NT2/D1 (cell line): ENCODE measurements around the gene KCNK3.

Experiments
- DNase-seq: peaks from one replicate; pipeline ENCODE4 v3.0.0-alpha.2; 2011; ENCODE audit warnings: low read depth, low spot score
- H3K27me3 ChIP-seq: 2 replicates; pipeline ENCODE4 v1.6.0; 2011; ENCODE audit warnings: mild to moderate bottlenecking; ENCODE audit not compliant: insufficient read length, insufficient read depth
- H3K36me3 ChIP-seq: 2 replicates; pipeline ENCODE4 v1.6.1; 2011; ENCODE audit warnings: mild to moderate bottlenecking, low read length, mixed read lengths; ENCODE audit not compliant: insufficient read depth, insufficient read length
- H3K4me1 ChIP-seq: 2 replicates; pipeline ENCODE4 v1.5.1; 2011; ENCODE audit not compliant: insufficient read depth, insufficient read length
- H3K4me3 ChIP-seq: 2 replicates; pipeline ENCODE4 v1.5.1; 2011; ENCODE audit warnings: low read depth; ENCODE audit not compliant: insufficient read length
- H3K9ac ChIP-seq: 2 replicates; pipeline ENCODE4 v1.6.0; 2011; ENCODE audit warnings: low read depth; ENCODE audit not compliant: insufficient read length
- H3K9me3 ChIP-seq: 2 replicates; pipeline ENCODE4 v1.5.1; 2011; ENCODE audit warnings: mild to moderate bottlenecking, low read length; ENCODE audit not compliant: insufficient read depth
- SUZ12 ChIP-seq: IDR thresholded peaks from 2 replicates; pipeline ENCODE4 v1.6.1; 2011; ENCODE audit not compliant: insufficient read length, insufficient read depth; ENCODE audit errors: extremely low read depth
- YY1 ChIP-seq: IDR thresholded peaks from 2 replicates; pipeline ENCODE4 v1.6.1; 2011; ENCODE audit not compliant: insufficient read length, insufficient read depth
- ZNF274 ChIP-seq: IDR thresholded peaks from 2 replicates; pipeline ENCODE4 v1.6.1; 2011; ENCODE audit warnings: mild to moderate bottlenecking, low read depth, low read length

The KCNK3 gene

DNA sequence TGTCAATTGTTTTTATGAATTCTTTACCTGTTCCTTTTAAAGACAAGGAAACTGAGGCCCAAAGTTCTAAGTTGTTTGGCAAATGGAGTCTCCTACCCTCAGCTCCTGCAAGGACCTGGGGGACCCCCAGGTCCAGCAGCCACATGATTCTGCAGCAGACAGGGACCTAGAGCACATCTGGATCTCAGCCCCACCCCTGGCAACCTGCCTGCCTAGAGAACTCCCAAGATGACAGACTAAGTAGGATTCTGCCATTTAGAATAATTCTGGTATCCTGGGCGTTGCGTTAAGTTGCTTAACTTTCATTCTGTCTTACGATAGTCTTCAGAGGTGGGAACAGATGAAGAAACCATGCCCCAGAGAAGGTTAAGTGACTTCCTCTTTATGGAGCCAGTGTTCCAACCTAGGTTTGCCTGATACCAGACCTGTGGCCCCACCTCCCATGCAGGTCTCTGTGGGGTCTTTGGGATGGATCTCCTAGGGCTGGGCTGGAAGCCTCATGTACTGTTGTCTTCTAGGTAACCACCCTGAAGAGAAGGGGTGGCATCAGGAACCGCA lies 87.8 kb downstream of the KCNK3 start:
- Histone ChIP-seq H3K36me3 (peaks cover 57% of the 10 kb centered on the region), H3K4me1 (peaks cover 5% of the 10 kb centered on the region), H3K9me3 (no peaks in the 10 kb centered on the region), H3K4me3 (no peak overlapping the region), H3K27me3 (no peaks in the 10 kb centered on the region), H3K9ac (no peak overlapping the region)
- TF ChIP-seq SUZ12 (no peak), ZNF274 (no peak), YY1 (no peak)
- DNase-seq: no peak
